ENCODE results near the gene ADK.
"Not testable (repeated sequence)": the region's sequence is repeated elsewhere in the genome, so short reads cannot be mapped to it uniquely, and the experiment has no call there.

ADK gene

GRCh38 chr10:74575191-74575720, 424.2 kb downstream of the ADK start:
- DNase-seq = no peak

DNA sequence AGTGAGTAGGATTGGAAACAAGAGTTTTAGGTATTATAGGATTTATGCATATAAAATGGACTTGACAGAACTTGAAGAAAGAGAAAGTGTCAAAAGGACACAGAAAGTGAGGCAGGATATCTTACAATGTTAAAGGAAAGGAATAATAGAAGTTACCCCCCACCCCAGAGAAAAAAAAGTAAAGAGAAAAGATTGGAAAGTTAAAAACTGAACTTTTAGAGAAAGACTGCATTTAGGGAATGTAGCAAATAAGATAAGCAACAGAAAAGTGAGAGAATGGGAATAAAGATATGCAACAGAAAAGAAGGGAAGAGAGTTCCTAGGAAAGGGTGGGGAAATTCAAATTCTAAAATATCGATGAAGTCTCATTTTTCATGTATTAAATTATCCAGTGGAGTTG, 424.9 kb downstream of the ADK start:
- DNase-seq = no peak

- no peak for DNase-seq
Measured at GRCh38 chr10:74576586-74576985, 425.6 kb downstream of the ADK start.

- DNase-seq = not testable (repeated sequence)
Measured at GRCh38 chr10:74580438-74580837, 429.4 kb downstream of the ADK start.

DNA sequence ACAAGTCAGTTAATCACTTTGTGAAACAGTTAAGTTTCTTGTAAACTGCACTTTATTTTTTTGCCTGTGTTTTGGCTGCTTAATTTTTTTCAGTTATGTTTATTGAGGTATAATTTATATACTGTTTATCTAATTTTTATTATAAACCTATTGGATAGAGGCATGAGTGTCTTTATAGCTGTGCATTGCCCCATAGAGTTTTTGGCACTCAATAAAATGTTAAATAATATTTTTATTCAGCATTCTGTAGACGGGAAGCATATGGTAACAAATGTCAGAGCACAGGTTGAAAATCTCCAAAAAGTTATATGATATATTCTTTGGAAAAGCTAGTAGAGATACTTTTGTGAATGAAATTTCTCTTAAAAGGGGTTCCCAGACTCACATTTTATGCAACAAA, 431.5 kb downstream of the ADK start:
- DNase-seq = no peak

DNA sequence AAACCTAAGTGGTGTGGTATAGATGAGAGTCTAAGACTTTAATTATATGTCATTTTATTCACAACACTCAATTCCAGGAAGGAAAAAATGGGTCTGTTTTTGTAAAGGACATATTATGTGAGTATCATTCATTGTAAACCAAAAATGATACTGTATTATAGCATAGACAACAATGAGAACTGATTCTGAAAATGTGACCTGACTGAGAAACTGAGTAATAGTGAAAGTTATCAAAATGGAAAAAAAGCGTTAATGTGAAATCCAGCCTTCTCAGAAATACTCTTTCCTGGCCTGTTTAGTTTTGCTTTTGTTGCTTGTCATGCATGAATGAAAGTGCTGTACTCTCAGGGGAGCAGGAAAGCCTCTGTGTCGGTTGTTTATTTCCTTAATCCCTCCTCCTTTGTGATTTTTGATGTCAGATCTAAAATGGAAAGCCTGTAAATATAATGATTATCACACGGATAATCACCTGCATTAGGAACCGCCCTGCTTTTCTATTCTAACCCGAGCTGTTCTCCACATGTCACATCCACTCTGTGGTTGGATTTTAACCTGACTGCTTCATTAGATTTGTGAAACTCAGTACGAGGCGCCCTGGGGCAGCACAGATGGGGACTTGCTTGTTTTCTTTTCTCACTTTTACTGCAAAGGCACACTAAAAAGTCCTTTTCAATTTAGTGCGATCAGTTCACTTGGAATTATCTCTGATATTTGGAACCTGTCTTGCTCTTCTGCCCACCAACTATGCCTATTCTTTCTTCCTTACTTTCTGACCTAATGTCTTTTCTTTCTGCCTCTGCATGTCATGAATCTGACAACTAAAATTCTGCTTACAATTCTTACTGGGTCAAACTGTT, 434.4 kb downstream of the ADK start:
- peak; percentile 80 for DNase-seq

- DNase-seq = peak; percentile 77
Measured at GRCh38 chr10:74586088-74586585, 435.1 kb downstream of the ADK start.

DNA sequence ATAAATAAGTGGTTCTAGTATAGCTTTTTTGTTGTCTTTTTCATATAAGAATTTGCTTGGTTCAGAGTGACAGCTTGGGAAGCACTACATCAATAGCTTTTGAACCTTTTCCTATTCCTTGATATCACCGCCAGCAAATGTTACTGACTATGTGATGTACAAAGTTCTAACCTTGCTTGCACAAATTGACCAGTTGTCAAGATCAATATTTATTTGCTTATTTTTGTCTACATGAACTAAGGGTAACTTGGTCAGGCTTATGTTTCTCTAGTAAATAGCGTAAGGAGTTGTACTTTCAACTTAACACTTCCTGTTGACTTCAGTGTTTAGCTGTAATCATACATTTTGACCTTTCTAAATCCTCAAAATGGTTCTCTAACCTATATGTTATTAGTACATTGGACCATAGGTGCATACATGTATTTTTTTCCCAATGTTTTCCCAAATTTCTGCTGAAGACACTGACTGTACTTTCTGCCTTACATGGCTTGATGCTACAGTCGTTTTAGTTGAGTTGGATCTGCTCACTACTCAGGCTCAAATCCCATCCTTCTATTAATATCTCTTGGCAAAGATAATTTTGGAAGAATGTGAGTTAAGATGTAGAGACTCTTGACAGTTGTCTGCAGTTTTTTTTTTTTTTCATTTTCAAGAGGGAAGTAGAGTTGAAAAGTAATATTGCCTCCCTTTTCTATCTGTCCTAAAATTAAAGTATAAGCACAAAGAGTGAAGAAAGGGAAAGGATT, 436.3 kb downstream of the ADK start:
- no peak for DNase-seq

GRCh38 chr10:74589226-74589673, 438.2 kb downstream of the ADK start:
- DNase-seq = peak; percentile 92

DNA sequence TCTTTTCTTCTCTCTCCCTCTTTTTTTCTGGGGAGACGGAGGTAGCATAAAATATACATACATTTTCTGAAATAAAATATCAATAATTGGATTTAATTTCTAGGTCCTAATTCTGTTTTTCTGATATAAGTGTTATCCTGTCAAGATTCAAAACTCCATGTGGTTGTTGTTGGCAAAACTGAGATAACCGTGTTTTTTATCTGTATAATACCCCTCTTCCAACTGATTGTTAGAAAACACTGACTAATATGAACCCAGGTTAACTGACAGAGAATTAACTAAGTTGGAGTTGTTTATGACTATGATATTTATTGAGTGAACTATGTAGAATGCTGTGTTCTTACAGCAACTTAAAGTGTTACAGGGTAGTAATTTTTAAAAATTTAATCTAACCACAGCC, 438.8 kb downstream of the ADK start:
- no peak for DNase-seq

GRCh38 chr10:74593470-74593869, 442.4 kb downstream of the ADK start:
- DNase-seq = no peak

GRCh38 chr10:74596713-74597112, 445.7 kb downstream of the ADK start:
- DNase-seq = no peak

GRCh38 chr10:74598891-74599566, 448.0 kb downstream of the ADK start:
- no peak for DNase-seq

- DNase-seq = no peak
Measured at GRCh38 chr10:74599672-74600071, 448.7 kb downstream of the ADK start.

DNA sequence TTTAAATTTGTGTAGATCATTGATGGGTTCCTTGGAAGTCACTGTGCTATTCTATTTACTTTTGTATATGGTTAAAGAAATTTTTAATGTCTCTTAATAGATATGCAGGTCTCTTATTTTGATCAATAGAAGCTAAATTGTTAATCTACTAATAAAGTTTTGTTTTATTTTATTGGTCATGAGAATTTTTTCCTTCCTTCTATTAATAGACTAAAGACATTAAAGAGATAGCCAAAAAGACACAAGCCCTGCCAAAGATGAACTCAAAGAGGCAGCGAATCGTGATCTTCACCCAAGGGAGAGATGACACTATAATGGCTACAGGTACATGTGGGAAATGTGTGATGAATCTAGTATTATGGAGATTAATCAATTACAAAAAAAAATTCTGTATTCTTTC, 449.1 kb downstream of the ADK start:
- DNase-seq = no peak

GRCh38 chr10:74602576-74602975, 451.6 kb downstream of the ADK start:
- no peak for DNase-seq

DNA sequence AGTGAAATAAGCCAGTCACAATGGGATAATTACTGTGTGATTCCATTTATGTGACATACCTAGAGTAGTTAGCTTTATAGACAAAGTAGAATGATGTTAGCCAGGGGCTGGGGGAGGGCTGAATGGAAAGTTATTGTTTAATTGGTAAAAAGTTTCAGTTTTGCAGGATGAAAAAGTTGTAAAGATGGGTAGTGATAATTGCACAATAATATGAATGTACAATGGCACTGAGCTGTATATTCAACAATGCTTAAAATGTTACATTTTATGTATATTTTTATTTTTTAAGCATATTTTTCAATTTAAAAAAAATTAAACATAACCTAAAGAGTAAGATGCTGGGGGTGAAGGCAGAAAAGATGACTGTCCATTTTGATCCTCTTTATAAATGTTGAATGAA, 459.3 kb downstream of the ADK start:
- no peak for DNase-seq

DNA sequence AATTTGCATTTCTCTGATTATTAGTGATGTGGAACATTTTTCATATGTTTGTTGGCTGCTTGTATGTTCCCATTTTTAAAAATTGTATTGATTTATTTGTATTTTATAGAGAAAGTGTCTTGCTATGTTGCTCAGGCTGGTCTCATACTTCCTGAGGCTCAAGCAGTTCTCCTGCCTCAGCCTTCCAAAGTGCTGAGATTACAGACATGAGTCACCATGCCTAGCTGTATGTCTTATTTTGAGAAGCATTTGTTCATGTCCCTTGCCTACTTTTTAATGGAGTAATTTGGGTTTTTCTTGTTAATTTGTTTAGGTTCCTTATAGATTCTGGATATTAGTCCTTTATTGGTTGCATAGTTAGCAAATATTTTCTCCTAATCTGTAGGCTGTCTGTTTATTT, 461.2 kb downstream of the ADK start:
- DNase-seq = no peak

DNA sequence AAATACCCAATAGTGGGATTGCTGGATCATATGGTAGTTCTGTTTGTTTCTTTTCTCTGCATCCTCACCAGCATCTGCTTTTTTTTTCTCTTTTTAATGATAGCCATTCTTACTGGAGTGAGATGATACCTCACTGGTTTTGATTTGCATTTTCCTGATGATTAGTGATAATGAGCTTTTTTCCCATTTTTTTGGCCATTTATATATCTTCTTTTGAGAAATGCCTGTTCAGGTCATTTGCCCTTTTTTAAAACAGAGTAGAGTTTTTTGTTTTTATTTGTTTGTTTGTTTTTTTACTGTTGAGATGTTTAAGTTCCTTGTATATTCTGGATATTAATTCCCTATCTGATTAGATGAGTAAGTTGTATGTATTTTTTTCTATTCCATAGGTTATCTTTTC, 469.6 kb downstream of the ADK start:
- no peak for DNase-seq

GRCh38 chr10:74623786-74624185, 472.8 kb downstream of the ADK start:
- DNase-seq = no peak

GRCh38 chr10:74624501-74624900, 473.5 kb downstream of the ADK start:
- no peak for DNase-seq

DNA sequence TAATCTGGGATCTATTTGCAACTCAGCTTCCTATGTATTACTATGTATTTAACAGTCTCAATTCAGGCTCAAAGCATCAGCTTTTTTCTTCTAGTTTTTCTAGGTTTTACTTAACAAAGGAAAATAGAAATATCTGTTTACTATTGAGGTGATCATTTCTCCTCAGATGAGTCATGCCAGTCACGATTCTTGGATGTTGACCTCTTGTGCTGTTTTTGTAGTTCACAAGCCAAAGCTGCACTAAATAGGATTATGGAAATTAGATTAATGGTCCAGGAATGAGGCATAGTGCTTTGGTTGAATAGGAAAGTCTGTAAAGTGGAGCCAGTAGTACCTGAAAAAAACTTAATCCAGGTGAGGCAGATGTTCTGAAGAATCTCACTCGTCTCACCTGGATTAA, 477.1 kb downstream of the ADK start:
- no peak for DNase-seq

DNA sequence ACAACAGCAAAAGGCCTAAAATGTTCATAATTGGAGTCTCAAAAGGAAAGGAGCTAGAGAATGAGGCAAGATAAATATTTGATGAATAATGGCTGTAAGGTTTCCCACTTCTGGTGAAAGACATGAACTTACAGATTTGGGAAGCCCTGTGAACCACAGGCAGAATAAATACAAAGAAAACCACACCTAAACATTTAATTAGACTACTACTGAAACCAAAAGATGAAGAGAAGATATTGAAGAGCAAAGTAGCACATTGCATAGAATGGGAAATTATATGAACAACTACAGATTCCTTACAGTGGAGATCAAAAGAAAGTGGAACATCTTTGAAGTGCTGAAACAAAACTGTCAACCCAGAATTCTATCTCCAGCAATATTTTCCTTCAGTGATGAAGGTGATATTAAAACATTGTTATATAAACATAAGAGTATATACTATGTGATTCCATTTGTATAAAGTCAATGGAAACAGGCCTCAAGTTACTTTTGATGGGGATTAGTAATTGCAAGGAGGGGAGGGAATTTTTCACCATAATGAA, 484.0 kb downstream of the ADK start:
- DNase-seq = no peak

Data from activated effector memory CD4-positive, alpha-beta T cell treated with anti-CD3 and anti-CD28 coated beads, Interleukin-2, amount 50 U/mL, for 16 hours (primary cell).